Astrocyte (in vitro differentiated cells and primary cell): ENCODE results near the gene PPP2R2B. TPM values are rescaled to one million over a fixed set of nuclear protein-coding genes. Genes with fewer than 3 reads are reported as not detected.

Experiments
- DNase-seq: peaks from one replicate; pipeline ENCODE4 v3.0.0-alpha.2; 2010; ENCODE audit warnings: low read depth
- FAIRE-seq: peaks from 2 replicates; lab custom pipeline; 2011; peaks lifted over from hg19 to GRCh38; lab: Jason Lieb, UNC
- H2AFZ ChIP-seq: 2 replicates; pipeline ENCODE4 v1.6.0; 2012; ENCODE audit warnings: low read depth, low read length, inconsistent platforms
- H3K27ac ChIP-seq: 2 replicates; pipeline ENCODE4 v1.5.1; 2011; ENCODE audit warnings: low read depth, low read length, inconsistent platforms
- H3K27me3 ChIP-seq: 2 replicates; pipeline ENCODE4 v1.6.0; 2011; ENCODE audit warnings: low read length, inconsistent platforms; ENCODE audit not compliant: insufficient read depth
- H3K36me3 ChIP-seq: 2 replicates; pipeline ENCODE4 v1.5.1; 2011; ENCODE audit warnings: low read length, inconsistent platforms; ENCODE audit not compliant: insufficient read depth
- H3K4me1 ChIP-seq: 2 replicates; pipeline ENCODE4 v1.5.1; 2011; ENCODE audit warnings: low read length, inconsistent platforms; ENCODE audit not compliant: insufficient read depth
- H3K4me2 ChIP-seq: 2 replicates; pipeline ENCODE4 v1.6.0; 2012; ENCODE audit warnings: low read length, inconsistent platforms
- H3K4me3 ChIP-seq: 2 replicates; pipeline ENCODE4 v1.5.1; 2011; ENCODE audit warnings: low read depth, mild to moderate bottlenecking, low read length, inconsistent platforms; ENCODE audit not compliant: insufficient read depth
- H3K79me2 ChIP-seq: 2 replicates; pipeline ENCODE4 v1.6.0; 2012; ENCODE audit warnings: mild to moderate bottlenecking, low read length, inconsistent platforms; ENCODE audit not compliant: insufficient read depth
- H3K9ac ChIP-seq: 2 replicates; pipeline ENCODE4 v1.6.0; 2012; ENCODE audit warnings: mild to moderate bottlenecking, low read length, inconsistent platforms
- H3K9me3 ChIP-seq: 2 replicates; pipeline ENCODE4 v1.5.1; 2012; ENCODE audit warnings: low read depth, mild to moderate bottlenecking, low read length, inconsistent platforms; ENCODE audit not compliant: insufficient read depth
- H4K20me1 ChIP-seq: 2 replicates; pipeline ENCODE4 v1.6.0; 2012; ENCODE audit warnings: low read length, inconsistent platforms; ENCODE audit not compliant: insufficient read depth
- H3K27ac Mint-ChIP-seq: one replicate; pipeline ENCODE4 v1.8.0; 2021; ENCODE audit warnings: mild to moderate bottlenecking, mixed read lengths; ENCODE audit not compliant: unreplicated experiment
- H3K27me3 Mint-ChIP-seq: one replicate; pipeline ENCODE4 v1.8.0; 2021; ENCODE audit warnings: low read depth, mixed read lengths; ENCODE audit not compliant: unreplicated experiment
- H3K36me3 Mint-ChIP-seq: one replicate; pipeline ENCODE4 v1.8.0; 2021; ENCODE audit warnings: low read depth, mixed read lengths; ENCODE audit not compliant: unreplicated experiment
- H3K4me1 Mint-ChIP-seq: one replicate; pipeline ENCODE4 v1.8.0; 2021; ENCODE audit warnings: low read depth, mixed read lengths; ENCODE audit not compliant: unreplicated experiment
- H3K4me3 Mint-ChIP-seq: one replicate; pipeline ENCODE4 v1.8.0; 2021; ENCODE audit warnings: mild to moderate bottlenecking, moderate library complexity, mixed read lengths; ENCODE audit not compliant: unreplicated experiment
- H3K9me3 Mint-ChIP-seq: one replicate; pipeline ENCODE4 v1.8.0; 2021; ENCODE audit warnings: mild to moderate bottlenecking, mixed read lengths; ENCODE audit not compliant: unreplicated experiment
- EZH2 ChIP-seq: IDR thresholded peaks from 2 replicates; pipeline ENCODE4 v1.6.1; 2012; ENCODE audit warnings: mild to moderate bottlenecking, low read length, inconsistent platforms; ENCODE audit not compliant: insufficient read depth
- total RNA-seq: library from RNA; stranded (reverse); gene quantifications from 2 replicates; pipeline ENCODE4 v1.2.1, GENCODE V29; 2021
- TF ChIP-seq, protein P1 (sequence below): IDR thresholded peaks from 2 replicates; pipeline ENCODE4 v1.5.1; 2011; ENCODE audit warnings: low read depth, mild to moderate bottlenecking, inconsistent platforms, low read length, moderate library complexity; ENCODE audit not compliant: insufficient read depth

PPP2R2B gene
- total RNA-seq, 1 donor from 2014 or later = 5.2 TPM

GRCh38 chr5:146584750-146585149 lies 293.8 kb downstream of the PPP2R2B start:
- no peak overlapping the region for H3K4me3 Mint-ChIP-seq
- H3K27me3 Mint-ChIP-seq = peaks cover 9% of the 10 kb centered on the region
- H3K9me3 ChIP-seq = no peaks in the 10 kb centered on the region
- DNase-seq (no peak), FAIRE-seq (no peak)
- no peak overlapping the region for H3K27ac Mint-ChIP-seq
- H3K4me1 ChIP-seq = no peaks in the 10 kb centered on the region
- no peaks in the 10 kb centered on the region for H3K9me3 Mint-ChIP-seq
- no peak overlapping the region for H3K9ac ChIP-seq
- no peak overlapping the region for H3K4me3 ChIP-seq
- H3K4me1 Mint-ChIP-seq = peaks cover 8% of the 10 kb centered on the region
- no peak overlapping the region for H3K27ac ChIP-seq
- TF ChIP-seq EZH2 = no peak
- TF ChIP-seq, protein P1, sequence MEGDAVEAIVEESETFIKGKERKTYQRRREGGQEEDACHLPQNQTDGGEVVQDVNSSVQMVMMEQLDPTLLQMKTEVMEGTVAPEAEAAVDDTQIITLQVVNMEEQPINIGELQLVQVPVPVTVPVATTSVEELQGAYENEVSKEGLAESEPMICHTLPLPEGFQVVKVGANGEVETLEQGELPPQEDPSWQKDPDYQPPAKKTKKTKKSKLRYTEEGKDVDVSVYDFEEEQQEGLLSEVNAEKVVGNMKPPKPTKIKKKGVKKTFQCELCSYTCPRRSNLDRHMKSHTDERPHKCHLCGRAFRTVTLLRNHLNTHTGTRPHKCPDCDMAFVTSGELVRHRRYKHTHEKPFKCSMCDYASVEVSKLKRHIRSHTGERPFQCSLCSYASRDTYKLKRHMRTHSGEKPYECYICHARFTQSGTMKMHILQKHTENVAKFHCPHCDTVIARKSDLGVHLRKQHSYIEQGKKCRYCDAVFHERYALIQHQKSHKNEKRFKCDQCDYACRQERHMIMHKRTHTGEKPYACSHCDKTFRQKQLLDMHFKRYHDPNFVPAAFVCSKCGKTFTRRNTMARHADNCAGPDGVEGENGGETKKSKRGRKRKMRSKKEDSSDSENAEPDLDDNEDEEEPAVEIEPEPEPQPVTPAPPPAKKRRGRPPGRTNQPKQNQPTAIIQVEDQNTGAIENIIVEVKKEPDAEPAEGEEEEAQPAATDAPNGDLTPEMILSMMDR = no peak
- H3K4me2 ChIP-seq = no peak overlapping the region
- H3K79me2 ChIP-seq = no peaks in the 10 kb centered on the region
- no peaks in the 10 kb centered on the region for H3K36me3 Mint-ChIP-seq
- no peak overlapping the region for H2AFZ ChIP-seq
- H3K27me3 ChIP-seq = no peaks in the 10 kb centered on the region
- H4K20me1 ChIP-seq = no peaks in the 10 kb centered on the region
- no peaks in the 10 kb centered on the region for H3K36me3 ChIP-seq

DNA sequence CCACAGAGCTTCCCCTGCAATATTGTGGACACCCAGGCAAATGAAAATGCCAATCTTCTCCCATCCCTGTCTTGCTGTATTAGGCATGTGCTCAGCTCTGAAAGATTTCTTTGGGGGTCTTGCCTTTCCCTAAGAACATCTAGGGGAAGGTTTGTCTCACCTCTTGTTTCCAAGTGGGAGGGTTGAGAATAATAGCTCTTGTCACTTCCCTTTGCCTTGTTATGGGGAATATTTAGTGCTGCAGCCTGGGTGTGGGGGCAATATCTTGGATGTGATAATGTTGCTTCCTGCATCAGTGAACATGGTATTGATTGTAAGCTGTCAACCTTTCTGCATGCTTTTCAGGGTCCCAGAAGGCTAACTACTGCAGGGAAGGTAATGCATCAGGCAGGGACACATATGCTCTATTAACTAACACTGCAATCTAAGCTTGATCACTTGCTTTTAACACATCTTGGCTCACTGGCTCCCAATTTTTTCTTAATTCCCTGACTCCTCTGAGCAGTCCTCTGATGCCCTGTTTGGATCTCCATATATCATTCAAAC lies 296.4 kb downstream of the PPP2R2B start:
- no peaks in the 10 kb centered on the region for H3K9me3 Mint-ChIP-seq
- Histone ChIP-seq H3K4me3 (no peak overlapping the region), H4K20me1 (no peaks in the 10 kb centered on the region), H3K36me3 (no peaks in the 10 kb centered on the region), H3K4me2 (no peak overlapping the region), H3K27me3 (no peaks in the 10 kb centered on the region), H3K9me3 (no peaks in the 10 kb centered on the region), H3K27ac (no peak overlapping the region), H3K4me1 (no peaks in the 10 kb centered on the region), H3K9ac (no peak overlapping the region), H3K79me2 (no peaks in the 10 kb centered on the region), H2AFZ (no peak overlapping the region)
- no peak for DNase-seq
- H3K27me3 Mint-ChIP-seq = peaks cover 9% of the 10 kb centered on the region
- no peaks in the 10 kb centered on the region for H3K4me1 Mint-ChIP-seq
- no peak overlapping the region for H3K4me3 Mint-ChIP-seq
- H3K27ac Mint-ChIP-seq = no peak overlapping the region
- TF ChIP-seq, protein P1 = no peak
- no peak for TF ChIP-seq EZH2
- H3K36me3 Mint-ChIP-seq = no peaks in the 10 kb centered on the region
- FAIRE-seq = no peak

GRCh38 chr5:146580237-146580636 lies 298.3 kb downstream of the PPP2R2B start:
- Mint-ChIP-seq H3K36me3 (no peaks in the 10 kb centered on the region), H3K4me3 (no peak overlapping the region), H3K4me1 (no peaks in the 10 kb centered on the region), H3K9me3 (peaks cover 4% of the 10 kb centered on the region), H3K27ac (no peak overlapping the region), H3K27me3 (peaks cover 9% of the 10 kb centered on the region)
- no peak for TF ChIP-seq EZH2
- TF ChIP-seq, protein P1 = no peak
- H3K4me3 ChIP-seq = no peak overlapping the region
- H3K36me3 ChIP-seq = no peaks in the 10 kb centered on the region
- no peak overlapping the region for H2AFZ ChIP-seq
- H3K79me2 ChIP-seq = no peaks in the 10 kb centered on the region
- H3K4me1 ChIP-seq = no peaks in the 10 kb centered on the region
- H3K27ac ChIP-seq = no peak overlapping the region
- DNase-seq (no peak), FAIRE-seq (no peak)
- H3K4me2 ChIP-seq = no peak overlapping the region
- no peaks in the 10 kb centered on the region for H4K20me1 ChIP-seq
- no peaks in the 10 kb centered on the region for H3K27me3 ChIP-seq
- H3K9ac ChIP-seq = no peak overlapping the region
- H3K9me3 ChIP-seq = no peaks in the 10 kb centered on the region
